Neural progenitor cell (in vitro differentiated cells): ENCODE measurements around the gene C1orf115. TPM values are rescaled to one million over a fixed set of nuclear protein-coding genes. Genes with fewer than 3 reads are reported as not detected.
A peak's percentile ranks its signal among the peaks of the same experiment; 100 is the strongest.

Experiments
- DNase-seq: peaks from one replicate; pipeline ENCODE4 v3.0.0-alpha.2; 2016; ENCODE audit warnings: low spot score
- H2AFZ ChIP-seq: fragments of 200-600 bp; sonication (generic); replicated peaks from 2 replicates; pipeline ENCODE4 v1.6.1; 2016; ENCODE audit warnings: antibody characterized with exemption
- H3F3A ChIP-seq: fragments of 200-600 bp; sonication (generic); 2 replicates; pipeline ENCODE4 v1.6.1; 2016; ENCODE audit warnings: antibody characterized with exemption, low read depth
- H3K27ac ChIP-seq: fragments of 200-600 bp; sonication (generic); 2 replicates; pipeline ENCODE4 v1.5.1; 2016; ENCODE audit warnings: mild to moderate bottlenecking
- H3K27me3 ChIP-seq: fragments of 200-600 bp; sonication (generic); 2 replicates; pipeline ENCODE4 v1.6.1; 2016; ENCODE audit warnings: mild to moderate bottlenecking, moderate library complexity
- H3K36me3 ChIP-seq: fragments of 200-600 bp; sonication (generic); 2 replicates; pipeline ENCODE4 v1.5.1; 2016
- H3K4me1 ChIP-seq: fragments of 200-600 bp; sonication (generic); 2 replicates; pipeline ENCODE4 v1.6.1; 2016; ENCODE audit warnings: mixed run types
- H3K4me2 ChIP-seq: fragments of 200-600 bp; sonication (generic); 2 replicates; pipeline ENCODE4 v1.6.1; 2016
- H3K4me3 ChIP-seq: fragments of 200-600 bp; sonication (generic); 2 replicates; pipeline ENCODE4 v1.5.1; 2016
- H3K79me2 ChIP-seq: fragments of 200-600 bp; sonication (generic); 2 replicates; pipeline ENCODE4 v1.6.1; 2016; ENCODE audit warnings: low read depth
- H3K9ac ChIP-seq: fragments of 200-600 bp; sonication (generic); 2 replicates; pipeline ENCODE4 v1.6.1; 2016
- H3K9me3 ChIP-seq: fragments of 200-600 bp; sonication (generic); 2 replicates; pipeline ENCODE4 v1.5.1; 2016; ENCODE audit warnings: low read depth
- H4K20me1 ChIP-seq: fragments of 200-600 bp; sonication (generic); 2 replicates; pipeline ENCODE4 v1.6.1; 2016; ENCODE audit warnings: low read depth
- H3K27ac Mint-ChIP-seq: 3 replicates; pipeline ENCODE4 v1.8.0; 2021; ENCODE audit warnings: mixed read lengths
- H3K27me3 Mint-ChIP-seq: 2 replicates; pipeline ENCODE4 v1.8.0; 2022; ENCODE audit warnings: low read depth, mild to moderate bottlenecking, inconsistent platforms, moderate library complexity, mixed read lengths; ENCODE audit not compliant: insufficient read depth
- H3K36me3 Mint-ChIP-seq: 3 replicates; pipeline ENCODE4 v1.8.0; 2021; ENCODE audit warnings: mixed read lengths
- H3K4me1 Mint-ChIP-seq: 3 replicates; pipeline ENCODE4 v1.8.0; 2021; ENCODE audit warnings: mixed read lengths
- H3K4me3 Mint-ChIP-seq: 3 replicates; pipeline ENCODE4 v1.8.0; 2021; ENCODE audit warnings: mild to moderate bottlenecking, moderate library complexity, mixed read lengths
- H3K9me3 Mint-ChIP-seq: 3 replicates; pipeline ENCODE4 v1.8.0; 2020; ENCODE audit warnings: mixed read lengths
- EZH2 ChIP-seq: fragments of 200-600 bp; sonication (generic); IDR thresholded peaks from 2 replicates; pipeline ENCODE4 v1.6.1; 2017; ENCODE audit warnings: antibody characterized with exemption, mild to moderate bottlenecking, moderate library complexity
- EZH2phosphoT487 ChIP-seq: fragments of 200-600 bp; sonication (generic); IDR thresholded peaks from 2 replicates; pipeline ENCODE4 v1.6.1; 2017; ENCODE audit warnings: antibody characterized with exemption
- total RNA-seq: library from RNA; depleted of rRNA; stranded (reverse); fragments of >200 nt; gene quantifications from 2 replicates; pipeline ENCODE4 v1.2.3, GENCODE V29; 2015; ENCODE audit warnings: low replicate concordance
- TF ChIP-seq, protein P1 (sequence below): fragments of 200-600 bp; sonication (generic); IDR thresholded peaks from 2 replicates; pipeline ENCODE4 v1.5.1; 2017; ENCODE audit warnings: antibody characterized with exemption, mild to moderate bottlenecking

The C1orf115 gene
- total RNA-seq, 1 donor from 2014 or later: 6.2 TPM

DNA sequence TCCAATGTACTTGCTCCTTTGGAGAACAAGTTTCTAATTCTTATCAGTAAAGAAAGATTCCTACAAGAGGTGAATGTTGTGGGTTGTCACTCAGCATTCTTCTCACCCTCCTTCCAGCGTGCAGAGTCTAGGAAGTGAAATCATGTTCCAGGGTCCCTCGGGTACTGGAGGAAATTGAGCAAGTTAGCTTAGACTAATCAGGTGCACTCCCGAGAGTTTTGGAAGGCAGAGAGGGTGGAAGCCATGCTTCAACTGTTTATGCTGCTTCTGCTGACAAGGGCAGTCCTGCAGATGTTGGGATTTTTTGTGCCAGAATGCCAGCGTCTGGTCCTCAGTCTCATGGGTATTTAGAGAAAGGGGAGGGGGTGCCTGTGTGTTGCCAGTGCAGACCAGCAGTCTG lies 5.3 kb upstream of the C1orf115 start:
- peaks cover 3% of the 10 kb centered on the region for H3K4me1 Mint-ChIP-seq
- H3K27ac Mint-ChIP-seq: no peak overlapping the region
- H4K20me1 ChIP-seq: no peaks in the 10 kb centered on the region
- H3K36me3 ChIP-seq: no peaks in the 10 kb centered on the region
- H3K4me2 ChIP-seq: no peak overlapping the region
- no peak overlapping the region for H3K9ac ChIP-seq
- H3K27me3 ChIP-seq: peaks cover 11% of the 10 kb centered on the region
- DNase-seq: no peak
- peaks cover 2% of the 10 kb centered on the region for H3K9me3 Mint-ChIP-seq
- no peak overlapping the region for H2AFZ ChIP-seq
- TF ChIP-seq EZH2 (no peak), EZH2phosphoT487 (no peak)
- no peaks in the 10 kb centered on the region for H3F3A ChIP-seq
- peaks cover 5% of the 10 kb centered on the region for H3K27me3 Mint-ChIP-seq
- H3K4me3 Mint-ChIP-seq: no peak overlapping the region
- no peak overlapping the region for H3K4me3 ChIP-seq
- H3K4me1 ChIP-seq: no peaks in the 10 kb centered on the region
- H3K79me2 ChIP-seq: no peaks in the 10 kb centered on the region
- H3K27ac ChIP-seq: no peak overlapping the region
- H3K9me3 ChIP-seq: no peaks in the 10 kb centered on the region
- H3K36me3 Mint-ChIP-seq: no peaks in the 10 kb centered on the region

DNA sequence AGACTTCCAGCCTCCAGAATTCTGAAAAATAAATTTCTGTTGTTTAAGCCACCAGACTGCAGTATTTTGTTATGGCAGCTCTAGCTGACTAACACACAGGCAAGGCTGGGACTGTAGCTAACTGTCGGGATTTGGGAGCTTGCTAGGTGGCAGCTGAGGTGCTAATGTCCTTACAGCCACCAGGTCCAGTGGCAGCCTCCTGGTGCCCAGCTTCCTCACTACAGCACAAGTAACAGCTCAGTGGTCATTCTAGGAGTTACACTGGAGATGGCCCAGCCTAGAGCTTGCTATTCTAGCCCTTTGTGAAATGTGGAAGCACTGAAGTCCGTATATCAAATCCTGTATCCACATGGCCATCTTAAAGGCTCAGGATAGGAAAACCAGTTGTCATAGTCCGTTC lies 4.3 kb upstream of the C1orf115 start:
- Mint-ChIP-seq H3K9me3 (peaks cover 2% of the 10 kb centered on the region), H3K4me1 (peaks cover 3% of the 10 kb centered on the region), H3K27ac (no peak overlapping the region), H3K36me3 (no peaks in the 10 kb centered on the region), H3K27me3 (peaks cover 6% of the 10 kb centered on the region), H3K4me3 (no peak overlapping the region)
- TF ChIP-seq, protein P1, sequence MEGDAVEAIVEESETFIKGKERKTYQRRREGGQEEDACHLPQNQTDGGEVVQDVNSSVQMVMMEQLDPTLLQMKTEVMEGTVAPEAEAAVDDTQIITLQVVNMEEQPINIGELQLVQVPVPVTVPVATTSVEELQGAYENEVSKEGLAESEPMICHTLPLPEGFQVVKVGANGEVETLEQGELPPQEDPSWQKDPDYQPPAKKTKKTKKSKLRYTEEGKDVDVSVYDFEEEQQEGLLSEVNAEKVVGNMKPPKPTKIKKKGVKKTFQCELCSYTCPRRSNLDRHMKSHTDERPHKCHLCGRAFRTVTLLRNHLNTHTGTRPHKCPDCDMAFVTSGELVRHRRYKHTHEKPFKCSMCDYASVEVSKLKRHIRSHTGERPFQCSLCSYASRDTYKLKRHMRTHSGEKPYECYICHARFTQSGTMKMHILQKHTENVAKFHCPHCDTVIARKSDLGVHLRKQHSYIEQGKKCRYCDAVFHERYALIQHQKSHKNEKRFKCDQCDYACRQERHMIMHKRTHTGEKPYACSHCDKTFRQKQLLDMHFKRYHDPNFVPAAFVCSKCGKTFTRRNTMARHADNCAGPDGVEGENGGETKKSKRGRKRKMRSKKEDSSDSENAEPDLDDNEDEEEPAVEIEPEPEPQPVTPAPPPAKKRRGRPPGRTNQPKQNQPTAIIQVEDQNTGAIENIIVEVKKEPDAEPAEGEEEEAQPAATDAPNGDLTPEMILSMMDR: peak; percentile 14
- no peak for TF ChIP-seq EZH2
- peak; percentile 21 for DNase-seq
- H3K4me1 ChIP-seq: peaks cover 3% of the 10 kb centered on the region
- H3K27ac ChIP-seq: no peak overlapping the region
- no peaks in the 10 kb centered on the region for H4K20me1 ChIP-seq
- H3K4me3 ChIP-seq: no peak overlapping the region
- peaks cover 19% of the 10 kb centered on the region for H3K27me3 ChIP-seq
- peaks cover under 1% of the 10 kb centered on the region for H3F3A ChIP-seq
- no peak overlapping the region for H3K9ac ChIP-seq
- H2AFZ ChIP-seq: no peak overlapping the region
- H3K9me3 ChIP-seq: no peaks in the 10 kb centered on the region
- H3K79me2 ChIP-seq: no peaks in the 10 kb centered on the region
- H3K36me3 ChIP-seq: no peaks in the 10 kb centered on the region
- H3K4me2 ChIP-seq: no peak overlapping the region

DNA sequence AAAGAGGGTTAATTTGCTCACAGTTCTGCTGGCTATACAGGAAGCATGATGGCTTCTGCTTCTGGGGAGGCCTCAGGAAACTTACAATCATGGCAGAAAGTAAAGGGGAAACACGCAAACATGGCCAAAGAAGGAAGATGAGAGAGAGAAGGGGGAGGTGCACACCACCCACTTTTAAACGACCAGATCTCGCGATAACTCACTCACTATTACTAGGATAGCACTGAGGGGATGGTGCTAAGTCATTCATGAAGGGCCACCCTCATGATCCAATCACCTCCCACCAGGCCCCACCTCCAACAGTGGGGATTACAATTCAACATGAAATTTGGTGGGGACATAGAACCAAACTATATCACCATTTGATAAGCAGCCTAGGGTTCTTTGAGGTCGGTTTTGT lies 2.4 kb upstream of the C1orf115 start:
- H3K4me1 ChIP-seq: peaks cover 9% of the 10 kb centered on the region
- no peaks in the 10 kb centered on the region for H3K79me2 ChIP-seq
- Mint-ChIP-seq H3K4me3 (no peak overlapping the region), H3K27ac (no peak overlapping the region), H3K4me1 (peaks cover 7% of the 10 kb centered on the region), H3K27me3 (peaks cover 11% of the 10 kb centered on the region), H3K9me3 (peaks cover 2% of the 10 kb centered on the region), H3K36me3 (no peaks in the 10 kb centered on the region)
- H3K9ac ChIP-seq: no peak overlapping the region
- H3K4me2 ChIP-seq: no peak overlapping the region
- peaks cover 4% of the 10 kb centered on the region for H3F3A ChIP-seq
- no peaks in the 10 kb centered on the region for H4K20me1 ChIP-seq
- H3K9me3 ChIP-seq: no peaks in the 10 kb centered on the region
- TF ChIP-seq EZH2phosphoT487 (no peak), EZH2 (no peak)
- TF ChIP-seq, protein P1: no peak
- no peak overlapping the region for H2AFZ ChIP-seq
- no peak for DNase-seq
- H3K27me3 ChIP-seq: peaks cover 38% of the 10 kb centered on the region
- no peak overlapping the region for H3K27ac ChIP-seq
- no peaks in the 10 kb centered on the region for H3K36me3 ChIP-seq
- no peak overlapping the region for H3K4me3 ChIP-seq

DNA sequence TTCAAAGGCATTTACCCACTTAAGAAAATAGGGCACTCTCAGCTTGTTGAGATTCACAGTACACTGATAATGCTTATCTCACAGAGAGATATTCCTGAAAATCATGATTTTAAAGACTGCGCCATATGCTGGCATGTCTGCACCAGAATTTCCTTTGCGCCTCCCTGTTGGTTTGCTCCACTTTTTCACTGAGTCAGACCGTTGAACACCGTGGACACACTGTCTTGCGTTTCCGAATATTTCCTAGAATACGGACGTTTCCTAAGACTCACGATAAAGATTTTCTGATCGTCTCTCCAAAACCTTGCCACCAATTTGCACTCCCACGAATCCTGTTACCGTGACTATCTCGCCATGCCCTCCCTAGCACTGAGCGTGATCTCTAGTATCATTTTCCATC lies 497 bp upstream of the C1orf115 start:
- H3K4me3 Mint-ChIP-seq: peak overlapping the region; percentile 92
- H3K27me3 ChIP-seq: peaks cover 42% of the 10 kb centered on the region
- peaks cover 4% of the 10 kb centered on the region for H3F3A ChIP-seq
- H3K27ac ChIP-seq: no peak overlapping the region
- no peaks in the 10 kb centered on the region for H3K9me3 ChIP-seq
- peak overlapping the region; percentile 100 for H3K4me2 ChIP-seq
- H3K79me2 ChIP-seq: no peaks in the 10 kb centered on the region
- DNase-seq: no peak
- no peaks in the 10 kb centered on the region for H4K20me1 ChIP-seq
- H3K4me1 ChIP-seq: peaks cover 9% of the 10 kb centered on the region
- peaks cover 7% of the 10 kb centered on the region for H3K4me1 Mint-ChIP-seq
- no peaks in the 10 kb centered on the region for H3K36me3 ChIP-seq
- peak overlapping the region; percentile 100 for H2AFZ ChIP-seq
- H3K36me3 Mint-ChIP-seq: no peaks in the 10 kb centered on the region
- TF ChIP-seq EZH2 (no peak), EZH2phosphoT487 (no peak)
- TF ChIP-seq, protein P1: no peak
- no peak overlapping the region for H3K9ac ChIP-seq
- peak overlapping the region; percentile 96 for H3K4me3 ChIP-seq
- H3K27me3 Mint-ChIP-seq: peaks cover 11% of the 10 kb centered on the region
- H3K9me3 Mint-ChIP-seq: peaks cover 2% of the 10 kb centered on the region
- H3K27ac Mint-ChIP-seq: no peak overlapping the region
